ENCODE data around the gene HOXC9.

DNA sequence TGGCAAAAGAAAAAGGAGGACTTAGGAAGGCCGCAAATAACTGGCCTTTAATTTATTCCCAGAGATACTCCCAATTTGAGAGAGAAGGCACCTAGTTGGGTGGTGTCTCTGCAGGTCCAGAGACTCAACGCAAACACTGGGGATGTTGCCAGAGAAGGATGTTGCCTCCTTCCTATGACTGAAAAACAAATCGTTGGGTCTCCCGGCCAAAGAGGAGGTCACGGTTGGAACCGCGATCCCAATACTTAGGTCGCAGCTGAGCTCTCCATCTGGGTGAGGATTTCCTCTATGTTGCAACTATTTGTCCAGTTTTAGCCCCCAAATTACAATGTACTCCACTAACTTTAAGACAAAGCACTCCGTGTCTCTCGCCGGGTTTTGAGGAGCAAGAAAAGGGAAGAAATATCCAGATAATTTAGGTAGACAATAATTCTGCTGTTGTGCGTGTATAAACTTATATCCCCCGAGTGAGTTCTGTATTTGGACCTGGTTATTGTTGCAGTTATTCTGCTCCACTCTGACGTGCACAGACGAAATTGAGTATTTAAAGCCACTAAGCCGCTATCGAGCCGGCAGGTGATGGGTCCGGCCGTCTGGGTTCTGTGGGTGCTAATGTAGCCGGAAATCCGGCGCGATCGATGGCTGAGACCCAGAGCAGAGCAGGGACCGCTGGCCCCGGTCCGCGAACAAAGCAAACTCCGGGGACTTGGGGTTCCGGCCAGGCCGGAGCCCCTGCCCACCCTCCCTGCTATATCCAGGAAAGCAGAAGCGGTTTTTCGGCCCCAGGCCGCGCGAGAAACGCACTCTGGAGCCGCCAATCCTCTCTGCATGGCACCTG is 39.6 kb upstream of the HOXC9 start:
- TF ChIP-seq, protein P1, sequence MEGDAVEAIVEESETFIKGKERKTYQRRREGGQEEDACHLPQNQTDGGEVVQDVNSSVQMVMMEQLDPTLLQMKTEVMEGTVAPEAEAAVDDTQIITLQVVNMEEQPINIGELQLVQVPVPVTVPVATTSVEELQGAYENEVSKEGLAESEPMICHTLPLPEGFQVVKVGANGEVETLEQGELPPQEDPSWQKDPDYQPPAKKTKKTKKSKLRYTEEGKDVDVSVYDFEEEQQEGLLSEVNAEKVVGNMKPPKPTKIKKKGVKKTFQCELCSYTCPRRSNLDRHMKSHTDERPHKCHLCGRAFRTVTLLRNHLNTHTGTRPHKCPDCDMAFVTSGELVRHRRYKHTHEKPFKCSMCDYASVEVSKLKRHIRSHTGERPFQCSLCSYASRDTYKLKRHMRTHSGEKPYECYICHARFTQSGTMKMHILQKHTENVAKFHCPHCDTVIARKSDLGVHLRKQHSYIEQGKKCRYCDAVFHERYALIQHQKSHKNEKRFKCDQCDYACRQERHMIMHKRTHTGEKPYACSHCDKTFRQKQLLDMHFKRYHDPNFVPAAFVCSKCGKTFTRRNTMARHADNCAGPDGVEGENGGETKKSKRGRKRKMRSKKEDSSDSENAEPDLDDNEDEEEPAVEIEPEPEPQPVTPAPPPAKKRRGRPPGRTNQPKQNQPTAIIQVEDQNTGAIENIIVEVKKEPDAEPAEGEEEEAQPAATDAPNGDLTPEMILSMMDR (IDR thresholded peaks at IDR 0.05; ENCODE audit: low read depth, low read length, missing input control): no peak
- no peak for TF ChIP-seq JUND (IDR thresholded peaks at IDR 0.05)
- TF ChIP-seq, protein P2, sequence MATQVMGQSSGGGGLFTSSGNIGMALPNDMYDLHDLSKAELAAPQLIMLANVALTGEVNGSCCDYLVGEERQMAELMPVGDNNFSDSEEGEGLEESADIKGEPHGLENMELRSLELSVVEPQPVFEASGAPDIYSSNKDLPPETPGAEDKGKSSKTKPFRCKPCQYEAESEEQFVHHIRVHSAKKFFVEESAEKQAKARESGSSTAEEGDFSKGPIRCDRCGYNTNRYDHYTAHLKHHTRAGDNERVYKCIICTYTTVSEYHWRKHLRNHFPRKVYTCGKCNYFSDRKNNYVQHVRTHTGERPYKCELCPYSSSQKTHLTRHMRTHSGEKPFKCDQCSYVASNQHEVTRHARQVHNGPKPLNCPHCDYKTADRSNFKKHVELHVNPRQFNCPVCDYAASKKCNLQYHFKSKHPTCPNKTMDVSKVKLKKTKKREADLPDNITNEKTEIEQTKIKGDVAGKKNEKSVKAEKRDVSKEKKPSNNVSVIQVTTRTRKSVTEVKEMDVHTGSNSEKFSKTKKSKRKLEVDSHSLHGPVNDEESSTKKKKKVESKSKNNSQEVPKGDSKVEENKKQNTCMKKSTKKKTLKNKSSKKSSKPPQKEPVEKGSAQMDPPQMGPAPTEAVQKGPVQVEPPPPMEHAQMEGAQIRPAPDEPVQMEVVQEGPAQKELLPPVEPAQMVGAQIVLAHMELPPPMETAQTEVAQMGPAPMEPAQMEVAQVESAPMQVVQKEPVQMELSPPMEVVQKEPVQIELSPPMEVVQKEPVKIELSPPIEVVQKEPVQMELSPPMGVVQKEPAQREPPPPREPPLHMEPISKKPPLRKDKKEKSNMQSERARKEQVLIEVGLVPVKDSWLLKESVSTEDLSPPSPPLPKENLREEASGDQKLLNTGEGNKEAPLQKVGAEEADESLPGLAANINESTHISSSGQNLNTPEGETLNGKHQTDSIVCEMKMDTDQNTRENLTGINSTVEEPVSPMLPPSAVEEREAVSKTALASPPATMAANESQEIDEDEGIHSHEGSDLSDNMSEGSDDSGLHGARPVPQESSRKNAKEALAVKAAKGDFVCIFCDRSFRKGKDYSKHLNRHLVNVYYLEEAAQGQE (IDR thresholded peaks at IDR 0.05): no peak
- TF ChIP-seq, protein P3, sequence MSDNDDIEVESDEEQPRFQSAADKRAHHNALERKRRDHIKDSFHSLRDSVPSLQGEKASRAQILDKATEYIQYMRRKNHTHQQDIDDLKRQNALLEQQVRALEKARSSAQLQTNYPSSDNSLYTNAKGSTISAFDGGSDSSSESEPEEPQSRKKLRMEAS (IDR thresholded peaks at IDR 0.05): no peak

Data from liver (tissue), 3 donors.